GM12892 (cell line): Measurements from ENCODE around the gene NTRK1.

Experiments used
- POLR2A ChIP-seq: IDR thresholded peaks from 2 replicates; pipeline ENCODE4 v1.6.1; 2011; ENCODE audit warnings: low read depth, low read length, control low read depth
- POLR2AphosphoS5 ChIP-seq: IDR thresholded peaks from 2 replicates; pipeline ENCODE4 v1.6.1; 2011; ENCODE audit warnings: low read depth, low read length, control low read depth
- TAF1 ChIP-seq: IDR thresholded peaks from 2 replicates; pipeline ENCODE4 v1.6.1; 2011; ENCODE audit warnings: low read depth, mild to moderate bottlenecking, control low read depth, low read length, borderline replicate concordance

DNA sequence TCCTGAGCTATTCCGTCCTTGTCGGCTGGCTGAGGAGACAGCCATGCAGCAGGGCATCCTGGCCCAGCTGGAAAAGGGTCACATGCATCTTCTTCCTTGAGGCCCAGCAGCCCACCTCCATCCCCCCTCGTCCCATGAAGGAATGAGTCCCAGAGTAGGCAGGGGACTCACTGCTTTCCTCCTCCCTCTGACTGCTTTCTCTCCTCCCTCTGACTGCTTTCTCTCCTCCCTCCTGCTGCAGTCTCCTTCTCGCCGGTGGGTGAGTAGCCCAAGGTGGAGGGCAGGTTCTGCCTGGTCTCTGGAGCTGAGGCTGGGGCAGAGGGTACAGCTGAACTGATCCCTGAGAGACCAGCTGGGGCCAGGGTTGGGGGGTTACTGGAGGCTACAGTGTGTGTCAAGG lies 13.5 kb downstream of the NTRK1 start:
- TF ChIP-seq POLR2A, result no peak
- TF ChIP-seq TAF1, result no peak
- TF ChIP-seq POLR2AphosphoS5, result no peak
